SK-N-SH treated with all-trans-retinoic acid at 6 μM for 48 hours (cell line): ENCODE measurements around the gene PIEZO1.

ENCODE experiments used
- ATAC-seq: fragments of 200-7000 bp; cut with Tn5 transposase; 3 replicates; pipeline ENCODE4 v1.9.1; 2020; ENCODE audit warnings: mild to moderate bottlenecking, moderate library complexity
- ARNTL ChIP-seq: fragments of 450-650 bp; formaldehyde crosslinking; IDR thresholded peaks from 2 replicates; pipeline ENCODE4 v1.5.0; 2020; ENCODE audit warnings: low read depth, mild to moderate bottlenecking, moderate library complexity, borderline replicate concordance
- BACH2 ChIP-seq: fragments of 250-450 bp; sonication (Bioruptor Pico); IDR thresholded peaks from 2 replicates; pipeline ENCODE4 v1.9.0; 2021; ENCODE audit warnings: mild to moderate bottlenecking, borderline replicate concordance
- CREB5 ChIP-seq: fragments of 250-450 bp; sonication (Bioruptor Pico); IDR thresholded peaks from 2 replicates; pipeline ENCODE4 v1.5.1; 2020; ENCODE audit warnings: low read depth, mild to moderate bottlenecking, moderate library complexity
- CSDC2 ChIP-seq: fragments of 250-450 bp; sonication (Bioruptor Pico); IDR thresholded peaks from 2 replicates; pipeline ENCODE4 v1.5.0; 2020; ENCODE audit warnings: mild to moderate bottlenecking, moderate library complexity
- CSRNP3 ChIP-seq: fragments of 250-450 bp; sonication (Bioruptor Pico); IDR thresholded peaks from 2 replicates; pipeline ENCODE4 v1.5.1; 2021; ENCODE audit warnings: mild to moderate bottlenecking, moderate library complexity
- GLIS3 ChIP-seq: fragments of 250-450 bp; sonication (Bioruptor Pico); IDR thresholded peaks from 2 replicates; pipeline ENCODE4 v1.5.0; 2020; ENCODE audit warnings: mild to moderate bottlenecking, moderate library complexity
- OSR1 ChIP-seq: fragments of 250-450 bp; sonication (Bioruptor Pico); IDR thresholded peaks from 2 replicates; pipeline ENCODE4 v1.8.0; 2022; ENCODE audit warnings: moderate library complexity, mild to moderate bottlenecking, inconsistent platforms
- PATZ1 ChIP-seq: fragments of 250-450 bp; sonication (Bioruptor Pico); IDR thresholded peaks from 2 replicates; pipeline ENCODE4 v1.8.0; 2020; ENCODE audit warnings: mild to moderate bottlenecking, moderate library complexity, borderline replicate concordance
- POU6F1 ChIP-seq: fragments of 250-450 bp; sonication (Bioruptor Pico); IDR thresholded peaks from 2 replicates; pipeline ENCODE4 v1.8.0; 2021; ENCODE audit warnings: low read depth, mild to moderate bottlenecking, moderate library complexity, borderline replicate concordance
- PPARA ChIP-seq: fragments of 250-450 bp; sonication (Bioruptor Pico); IDR thresholded peaks from 2 replicates; pipeline ENCODE4 v1.5.0; 2020; ENCODE audit warnings: mild to moderate bottlenecking, borderline replicate concordance
- RARB ChIP-seq: fragments of 250-450 bp; sonication (Bioruptor Pico); IDR thresholded peaks from 2 replicates; pipeline ENCODE4 v1.8.0; 2021; ENCODE audit warnings: mild to moderate bottlenecking, moderate library complexity
- SNAI2 ChIP-seq: fragments of 250-450 bp; sonication (Bioruptor Pico); IDR thresholded peaks from 2 replicates; pipeline ENCODE4 v1.5.0; 2020; ENCODE audit warnings: mild to moderate bottlenecking, moderate library complexity
- TCF4 ChIP-seq: fragments of 250-450 bp; sonication (Bioruptor Pico); IDR thresholded peaks from 2 replicates; pipeline ENCODE4 v1.8.0; 2021; ENCODE audit warnings: mild to moderate bottlenecking, moderate library complexity, borderline replicate concordance
- TOX ChIP-seq: fragments of 250-450 bp; sonication (Bioruptor Pico); IDR thresholded peaks from 2 replicates; pipeline ENCODE4 v1.8.0; 2021; ENCODE audit warnings: mild to moderate bottlenecking, moderate library complexity, borderline replicate concordance
- ZC3H10 ChIP-seq: fragments of 250-450 bp; sonication (Bioruptor Pico); IDR thresholded peaks from 2 replicates; pipeline ENCODE4 v1.5.1; 2021; ENCODE audit warnings: mild to moderate bottlenecking, moderate library complexity
- ZFP3 ChIP-seq: fragments of 250-450 bp; sonication (Bioruptor Pico); IDR thresholded peaks from 2 replicates; pipeline ENCODE4 v1.5.0; 2020; ENCODE audit warnings: mild to moderate bottlenecking, moderate library complexity
- ZFP30 ChIP-seq: fragments of 450-650 bp; formaldehyde crosslinking; IDR thresholded peaks from 2 replicates; pipeline ENCODE4 v1.5.0; 2022; ENCODE audit warnings: mild to moderate bottlenecking, moderate library complexity
- ZNF70 ChIP-seq: fragments of 450-650 bp; formaldehyde crosslinking; IDR thresholded peaks from 2 replicates; pipeline ENCODE4 v1.5.0; 2020; ENCODE audit warnings: mild to moderate bottlenecking, moderate library complexity
- ZNF8 ChIP-seq: fragments of 450-650 bp; formaldehyde crosslinking; IDR thresholded peaks from 2 replicates; pipeline ENCODE4 v1.5.0; 2020; ENCODE audit warnings: mild to moderate bottlenecking, moderate library complexity

The PIEZO1 gene

GRCh38 chr16:88782454-88783390 lies 2.3 kb downstream of the PIEZO1 start:
- no peak for TF ChIP-seq GLIS3
- TF ChIP-seq PATZ1 (CRISPR knock-in tag), result peak; percentile 49; the same call in 1 of the 2 replicates
- no peak for TF ChIP-seq POU6F1 (CRISPR knock-in tag)
- no peak for TF ChIP-seq ZNF70 (CRISPR knock-in tag)
- no peak for TF ChIP-seq ZNF8
- TF ChIP-seq, all 23 proteins: peak for 1
- ATAC-seq, result peak; percentile 58

GRCh38 chr16:88781140-88782077 lies 3.6 kb downstream of the PIEZO1 start:
- TF ChIP-seq POU6F1 (CRISPR knock-in tag) (no peak), CREB5 (CRISPR knock-in tag) (no peak), TOX (CRISPR knock-in tag) (no peak), RARB (CRISPR knock-in tag) (no peak), BACH2 (CRISPR knock-in tag) (no peak), ARNTL (no peak), GLIS3 (no peak), CSRNP3 (CRISPR knock-in tag) (no peak), ZFP30 (no peak), ZNF70 (CRISPR knock-in tag) (no peak), ZFP3 (CRISPR knock-in tag) (no peak)
- ATAC-seq, result no peak

GRCh38 chr16:88780142-88781062 lies 4.6 kb downstream of the PIEZO1 start:
- no peak for ATAC-seq
- TF ChIP-seq TCF4 (CRISPR knock-in tag) (no peak), ZNF70 (CRISPR knock-in tag) (no peak), ZFP3 (CRISPR knock-in tag) (no peak), CSDC2 (CRISPR knock-in tag) (no peak), CREB5 (CRISPR knock-in tag) (no peak), PATZ1 (CRISPR knock-in tag) (no peak), ZFP30 (no peak), ARNTL (no peak), PPARA (CRISPR knock-in tag) (no peak), ZC3H10 (CRISPR knock-in tag) (no peak), OSR1 (no peak), SNAI2 (CRISPR knock-in tag) (no peak), CSRNP3 (CRISPR knock-in tag) (no peak)
